Loucy (cell line): ENCODE results near the gene NEFH.

Experiments used
- H2AFZ ChIP-seq: fragments of 200-600 bp; sonication (generic); 2 replicates; pipeline ENCODE4 v1.6.0; 2016; ENCODE audit warnings: antibody characterized with exemption, mild to moderate bottlenecking, low read length, moderate library complexity
- H3F3A ChIP-seq: fragments of 200-600 bp; 2 replicates; pipeline ENCODE4 v1.6.0; 2016; ENCODE audit warnings: antibody characterized with exemption, low read depth, mild to moderate bottlenecking
- H3K27me3 ChIP-seq: fragments of 200-600 bp; sonication (generic); 2 replicates; pipeline ENCODE4 v1.6.1; 2014; ENCODE audit warnings: low read length, mild to moderate bottlenecking; ENCODE audit not compliant: insufficient read depth, poor library complexity, severe bottlenecking
- H3K36me3 ChIP-seq: fragments of 200-600 bp; sonication (generic); 2 replicates; pipeline ENCODE4 v1.6.1; 2016; ENCODE audit warnings: low read length; ENCODE audit not compliant: insufficient read depth
- H3K4me1 ChIP-seq: fragments of 200-600 bp; sonication (generic); 2 replicates; pipeline ENCODE4 v1.5.1; 2014; ENCODE audit warnings: low read length, mild to moderate bottlenecking; ENCODE audit not compliant: insufficient read depth, poor library complexity, severe bottlenecking
- H3K4me2 ChIP-seq: fragments of 200-600 bp; sonication (generic); 2 replicates; pipeline ENCODE4 v1.6.0; 2014; ENCODE audit warnings: antibody characterized with exemption, low read length, low read depth, mild to moderate bottlenecking; ENCODE audit not compliant: poor library complexity, severe bottlenecking
- H3K4me3 ChIP-seq: fragments of 200-600 bp; sonication (generic); 2 replicates; pipeline ENCODE4 v1.5.1; 2014; ENCODE audit warnings: low read length, mild to moderate bottlenecking, mixed read lengths; ENCODE audit not compliant: poor library complexity, severe bottlenecking
- H3K79me2 ChIP-seq: fragments of 200-600 bp; sonication (generic); 2 replicates; pipeline ENCODE4 v1.6.1; 2014; ENCODE audit warnings: low read length; ENCODE audit not compliant: insufficient read depth
- H3K9ac ChIP-seq: fragments of 200-600 bp; sonication (generic); 2 replicates; pipeline ENCODE4 v1.6.0; 2014; ENCODE audit warnings: mild to moderate bottlenecking, low read depth, low read length, moderate library complexity; ENCODE audit not compliant: poor library complexity, severe bottlenecking
- H3K9me2 ChIP-seq: fragments of 200-600 bp; sonication (generic); replicated peaks from 2 replicates; pipeline ENCODE4 v1.6.1; 2016; ENCODE audit warnings: low read depth, low read length, mixed read lengths
- H3K9me3 ChIP-seq: fragments of 200-600 bp; sonication (generic); 2 replicates; pipeline ENCODE4 v1.6.1; 2014; ENCODE audit warnings: mild to moderate bottlenecking, antibody characterized with exemption, low read length, low read depth; ENCODE audit not compliant: insufficient read depth
- H4K20me1 ChIP-seq: fragments of 200-600 bp; sonication (generic); 2 replicates; pipeline ENCODE4 v1.6.0; 2014; ENCODE audit warnings: antibody characterized with exemption, low read length, mild to moderate bottlenecking; ENCODE audit not compliant: insufficient read depth, poor library complexity, severe bottlenecking
- CTCF ChIP-seq: fragments of 200-600 bp; sonication (generic); conservative IDR thresholded peaks from 2 replicates; pipeline ENCODE4 v1.5.1; 2014; ENCODE audit warnings: mild to moderate bottlenecking, antibody characterized with exemption, low read length
- EZH2phosphoT487 ChIP-seq: fragments of 200-600 bp; IDR thresholded peaks from 2 replicates; pipeline ENCODE4 v1.6.1; 2018; ENCODE audit warnings: antibody characterized with exemption, mild to moderate bottlenecking, moderate library complexity, borderline replicate concordance

The NEFH gene

DNA sequence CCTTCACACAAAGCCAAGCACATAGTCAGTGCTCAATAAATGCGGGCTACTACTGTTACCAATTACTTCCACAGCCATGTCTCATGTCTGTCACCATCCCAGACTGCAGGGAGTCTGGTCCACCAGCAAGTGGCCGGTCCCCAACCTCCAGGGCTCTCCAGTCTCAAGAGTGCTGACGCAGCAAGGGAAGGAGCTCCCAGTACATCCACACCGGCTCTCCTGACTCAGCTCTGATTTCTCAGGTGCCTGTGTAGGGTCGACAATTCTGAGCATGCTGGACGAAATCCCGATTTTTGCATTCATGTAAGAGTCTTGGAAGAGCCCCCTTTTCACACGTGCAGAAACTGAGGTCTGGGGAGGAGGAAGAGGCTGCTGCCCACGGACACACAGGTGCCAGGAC is 10.3 kb upstream of the NEFH start:
- H3K4me2 ChIP-seq: peak overlapping the region; percentile 65
- H4K20me1 ChIP-seq: no peaks in the 10 kb centered on the region
- peak overlapping the region; percentile 64 for H3K4me3 ChIP-seq
- TF ChIP-seq EZH2phosphoT487 (no peak), CTCF (no peak)
- H2AFZ ChIP-seq: 0 out of 2 replicates have a peak overlapping the region, but pooled peaks have one; percentile 67
- no peak overlapping the region for H3K9ac ChIP-seq
- no peaks in the 10 kb centered on the region for H3K9me3 ChIP-seq
- H3K36me3 ChIP-seq: no peaks in the 10 kb centered on the region
- H3K9me2 ChIP-seq: no peaks in the 10 kb centered on the region
- no peaks in the 10 kb centered on the region for H3K4me1 ChIP-seq
- H3K79me2 ChIP-seq: no peaks in the 10 kb centered on the region
- no peaks in the 10 kb centered on the region for H3K27me3 ChIP-seq
- no peaks in the 10 kb centered on the region for H3F3A ChIP-seq

DNA sequence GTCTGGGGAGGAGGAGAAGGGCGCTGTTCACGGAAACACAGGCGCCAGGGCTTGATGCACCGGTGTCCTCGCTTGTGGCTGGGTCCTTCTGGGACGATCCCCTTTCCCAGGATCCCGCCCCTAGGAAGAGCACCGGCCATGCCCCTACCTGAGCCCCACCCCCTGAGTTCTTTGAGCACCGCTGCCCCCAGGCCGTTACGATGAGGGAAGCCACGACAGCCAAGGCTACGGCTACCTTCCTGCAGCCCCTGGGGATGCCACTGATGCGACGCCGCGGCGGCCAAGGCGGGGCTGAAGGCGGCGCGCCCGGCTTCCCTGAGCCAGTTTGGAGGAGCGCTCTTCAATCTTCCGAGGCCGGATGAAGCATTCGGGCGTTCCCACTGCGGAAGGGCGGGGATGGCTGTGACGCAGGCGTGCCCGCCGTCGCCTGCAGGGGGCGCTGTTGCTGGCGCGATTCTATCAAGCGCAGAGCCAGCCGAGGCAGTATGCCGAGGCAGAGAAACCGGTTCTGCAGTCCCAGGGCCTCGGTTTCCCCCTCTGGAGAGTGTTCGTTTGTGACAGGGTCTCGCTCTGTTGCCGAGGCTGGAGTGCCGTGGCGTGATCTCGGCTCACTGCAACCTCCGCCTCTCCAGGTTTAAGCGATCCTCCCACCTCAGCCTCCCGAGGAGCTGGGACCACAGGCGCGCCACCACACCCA is 9.7 kb upstream of the NEFH start:
- peak overlapping the region; percentile 64 for H3K4me3 ChIP-seq
- no peaks in the 10 kb centered on the region for H3F3A ChIP-seq
- H3K4me2 ChIP-seq: peak overlapping the region; percentile 65
- H3K79me2 ChIP-seq: no peaks in the 10 kb centered on the region
- H3K4me1 ChIP-seq: no peaks in the 10 kb centered on the region
- H2AFZ ChIP-seq: peak overlapping the region; percentile 67; the same call in 1 of the 2 replicates
- H3K9me3 ChIP-seq: no peaks in the 10 kb centered on the region
- no peaks in the 10 kb centered on the region for H3K9me2 ChIP-seq
- no peaks in the 10 kb centered on the region for H3K27me3 ChIP-seq
- H3K9ac ChIP-seq: no peak overlapping the region
- H3K36me3 ChIP-seq: no peaks in the 10 kb centered on the region
- TF ChIP-seq EZH2phosphoT487 (no peak), CTCF (peak; percentile 75)
- no peaks in the 10 kb centered on the region for H4K20me1 ChIP-seq

GRCh38 chr22:29473001-29473400 is 7.0 kb upstream of the NEFH start:
- Histone ChIP-seq H3K79me2 (no peaks in the 10 kb centered on the region), H3K4me3 (no peak overlapping the region), H3K4me2 (no peak overlapping the region), H3K9me3 (no peaks in the 10 kb centered on the region), H3F3A (no peaks in the 10 kb centered on the region), H3K9ac (no peak overlapping the region), H2AFZ (no peak overlapping the region), H3K4me1 (no peaks in the 10 kb centered on the region), H3K36me3 (no peaks in the 10 kb centered on the region), H4K20me1 (no peaks in the 10 kb centered on the region), H3K9me2 (no peaks in the 10 kb centered on the region), H3K27me3 (no peaks in the 10 kb centered on the region)
- TF ChIP-seq CTCF (no peak), EZH2phosphoT487 (no peak)
